ENCODE measurements around the gene CROCC2. TPM values are rescaled to one million over a fixed set of nuclear protein-coding genes. Genes with fewer than 3 reads are reported as not detected.

CROCC2 gene
- total and polyA plus RNA-seq, 2 of the 13 experiments (the other 11 are each of a cell fraction or from before 2014, with no cell fraction given): not detected

DNA sequence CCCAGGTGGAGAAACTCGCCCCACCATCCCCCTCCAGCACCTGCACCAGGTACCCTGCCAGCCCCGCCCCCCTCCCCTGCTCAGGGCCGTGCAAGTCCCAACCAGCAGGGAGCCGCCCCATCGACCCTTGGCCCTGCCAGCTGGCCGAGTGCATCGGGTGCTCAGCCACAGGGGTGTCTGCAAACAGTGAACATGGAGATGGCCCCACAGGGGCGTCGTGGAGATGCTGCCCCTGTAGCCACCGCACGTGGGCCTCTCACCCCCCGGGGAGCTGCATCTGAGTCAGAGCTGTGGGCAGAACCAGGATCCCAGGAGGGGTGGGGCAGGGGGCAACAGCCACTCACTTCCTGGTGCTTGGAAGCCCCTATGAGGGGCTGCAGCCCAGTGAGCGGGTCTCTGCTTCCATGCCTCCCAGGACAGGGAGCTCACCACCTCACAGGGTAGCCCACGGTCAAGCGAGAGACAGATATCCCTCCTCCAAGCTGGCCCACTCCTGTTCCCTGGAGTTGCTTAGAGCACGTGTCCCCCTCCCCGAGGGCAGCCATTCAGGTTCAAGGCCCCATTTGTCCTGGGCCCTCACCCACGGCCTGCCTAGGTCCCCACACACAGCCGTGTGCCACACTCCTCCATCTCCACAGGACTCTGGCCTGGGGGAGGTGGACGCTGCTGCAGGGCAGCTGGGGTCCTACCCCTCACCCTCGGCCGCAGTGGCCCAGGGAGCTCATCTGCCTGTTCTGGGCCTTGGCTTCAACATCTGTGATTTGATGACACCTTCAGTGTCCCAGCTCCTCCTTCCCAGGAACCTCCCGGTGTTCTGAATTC, 9.1 kb upstream of the CROCC2 start (continued):
- TF ChIP-seq RXRB (CRISPR knock-in tag; IDR thresholded peaks at IDR 0.05; ENCODE audit: borderline replicate concordance) (peak; percentile 61; the same call in 1 of the 2 replicates), GZF1 (CRISPR knock-in tag; IDR thresholded peaks at IDR 0.05) (0 out of 2 replicates have a peak, but pooled peaks have one; percentile 21), ARNT2 (CRISPR knock-in tag; IDR thresholded peaks at IDR 0.05; ENCODE audit: low read depth) (no peak), HDAC6 (IDR thresholded peaks at IDR 0.05; ENCODE audit: low read depth, low read length) (no peak), PLSCR1 (CRISPR knock-in tag; IDR thresholded peaks at IDR 0.05; ENCODE audit: borderline replicate concordance) (no peak), ATF6 (CRISPR knock-in tag; conservative IDR thresholded peaks at IDR 0.05) (no peak), HDAC1 (CRISPR knock-in tag; IDR thresholded peaks at IDR 0.05) (peak; percentile 87), TEAD3 (CRISPR knock-in tag; optimal IDR thresholded peaks at IDR 0.05; ENCODE audit: borderline replicate concordance) (no peak), SMAD9 (CRISPR knock-in tag; IDR thresholded peaks at IDR 0.05) (no peak), ZNF430 (CRISPR knock-in tag; IDR thresholded peaks at IDR 0.05) (0 out of 2 replicates have a peak, but pooled peaks have one; percentile 31), HOXA9 (CRISPR knock-in tag; IDR thresholded peaks at IDR 0.05; ENCODE audit: borderline replicate concordance) (peak; percentile 36; the same call in 1 of the 2 replicates), RBM39 (IDR thresholded peaks at IDR 0.05; ENCODE audit: low read depth, low read length, poor library complexity, severe bottlenecking) (no peak), ZNF784 (CRISPR knock-in tag; IDR thresholded peaks at IDR 0.05; ENCODE audit: borderline replicate concordance) (0 out of 2 replicates have a peak, but pooled peaks have one; percentile 38), ZBTB37 (CRISPR knock-in tag; IDR thresholded peaks at IDR 0.05) (0 out of 2 replicates have a peak, but pooled peaks have one; percentile 48), ZNF660 (CRISPR knock-in tag; IDR thresholded peaks at IDR 0.05; ENCODE audit: borderline replicate concordance, low read depth) (no peak), ZNF260 (CRISPR knock-in tag; IDR thresholded peaks at IDR 0.05; ENCODE audit: borderline replicate concordance, low read depth) (no peak), ZNF768 (CRISPR knock-in tag; IDR thresholded peaks at IDR 0.05) (no peak), EED (CRISPR knock-in tag; IDR thresholded peaks at IDR 0.05) (no peak; the same call in 1 of the 2 replicates), ZNF496 (CRISPR knock-in tag; IDR thresholded peaks at IDR 0.05; ENCODE audit: insufficient replicate concordance) (no peak), ZNF773 (CRISPR knock-in tag; IDR thresholded peaks at IDR 0.05; ENCODE audit: borderline replicate concordance) (no peak), RFXANK (CRISPR knock-in tag; IDR thresholded peaks at IDR 0.05) (no peak), ZNF138 (CRISPR knock-in tag; IDR thresholded peaks at IDR 0.05; ENCODE audit: low read depth) (no peak; the same call in 1 of the 2 replicates), ZNF451 (CRISPR knock-in tag; IDR thresholded peaks at IDR 0.05) (no peak; the same call in none of the 2 replicates)

Measured in HepG2 (cell line).